Testis (tissue), 2 donors: ENCODE measurements around the gene CYB5B.

Experiments used
- POLR2A ChIP-seq: fragments of 450-650 bp; IDR thresholded peaks from one replicate; pipeline ENCODE4 v1.6.1; 2017; ENCODE audit warnings: antibody characterized with exemption, mild to moderate bottlenecking, moderate library complexity
- TF ChIP-seq, protein P1 (sequence below), 3 experiments: fragments of 450-650 bp in 2 of 3; fragments of 200-600 bp in 1 of 3; sonication (generic) in 1 of 3; IDR thresholded peaks; one replicate each; pipeline ENCODE4 v1.5.1; 2016 to 2019; ENCODE audit warnings: antibody characterized with exemption in 3 of 3, mild to moderate bottlenecking in 2 of 3, moderate library complexity in 1 of 3

DNA sequence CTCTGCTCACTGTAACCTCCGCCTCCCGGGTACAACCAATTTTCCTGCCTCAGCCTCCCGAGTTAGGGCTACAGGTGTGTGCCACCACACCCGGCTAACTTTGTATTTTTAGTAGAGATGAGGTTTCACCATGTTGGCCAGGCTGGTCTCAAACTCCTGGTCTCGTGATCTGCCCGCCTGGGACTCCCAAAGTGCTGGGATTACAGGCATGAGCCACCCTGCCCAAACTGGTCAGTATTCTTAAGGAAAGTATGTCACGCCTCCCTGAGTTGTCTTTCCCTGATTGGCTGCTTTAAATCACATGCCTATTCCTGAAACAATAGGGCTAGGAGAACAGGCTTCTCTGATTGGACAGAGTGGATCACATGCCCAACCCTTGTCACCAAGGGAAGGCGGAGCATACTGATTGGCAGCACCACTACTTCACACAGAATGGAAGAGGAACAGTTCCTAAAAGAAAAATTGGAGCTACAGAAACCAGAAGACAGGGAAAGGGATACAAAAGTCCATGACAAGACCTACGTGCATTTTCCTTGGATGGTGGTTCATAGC, 17.6 kb upstream of the CYB5B start:
- TF ChIP-seq, protein P1, sequence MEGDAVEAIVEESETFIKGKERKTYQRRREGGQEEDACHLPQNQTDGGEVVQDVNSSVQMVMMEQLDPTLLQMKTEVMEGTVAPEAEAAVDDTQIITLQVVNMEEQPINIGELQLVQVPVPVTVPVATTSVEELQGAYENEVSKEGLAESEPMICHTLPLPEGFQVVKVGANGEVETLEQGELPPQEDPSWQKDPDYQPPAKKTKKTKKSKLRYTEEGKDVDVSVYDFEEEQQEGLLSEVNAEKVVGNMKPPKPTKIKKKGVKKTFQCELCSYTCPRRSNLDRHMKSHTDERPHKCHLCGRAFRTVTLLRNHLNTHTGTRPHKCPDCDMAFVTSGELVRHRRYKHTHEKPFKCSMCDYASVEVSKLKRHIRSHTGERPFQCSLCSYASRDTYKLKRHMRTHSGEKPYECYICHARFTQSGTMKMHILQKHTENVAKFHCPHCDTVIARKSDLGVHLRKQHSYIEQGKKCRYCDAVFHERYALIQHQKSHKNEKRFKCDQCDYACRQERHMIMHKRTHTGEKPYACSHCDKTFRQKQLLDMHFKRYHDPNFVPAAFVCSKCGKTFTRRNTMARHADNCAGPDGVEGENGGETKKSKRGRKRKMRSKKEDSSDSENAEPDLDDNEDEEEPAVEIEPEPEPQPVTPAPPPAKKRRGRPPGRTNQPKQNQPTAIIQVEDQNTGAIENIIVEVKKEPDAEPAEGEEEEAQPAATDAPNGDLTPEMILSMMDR (IDR thresholded peaks at IDR 0.05), result no peak
- no peak for TF ChIP-seq POLR2A
